Measurements from ENCODE around the gene NUDT14. TPM values are rescaled to one million over a fixed set of nuclear protein-coding genes. Genes with fewer than 3 reads are reported as not detected.

Gene NUDT14
- total RNA-seq, 2 experiments from 2014 or later, result 23.3 to 28.0 TPM

Small RNAs within 50 kb of the gene (microRNA-seq; reads per million reads assigned to microRNA genes)
- gene MIR6765, result not detected

Other genes starting within 250 kb of the NUDT14 start
- gene AHNAK2, start 202.9 kb downstream of the NUDT14 start, total RNA-seq, result under 1 TPM; 0.06 TPM
- 1 to 10 TPM; 1.2 TPM for gene CLBA1, start 195.5 kb downstream of the NUDT14 start, total RNA-seq
- gene CDCA4, start 160.2 kb downstream of the NUDT14 start, total RNA-seq, result 10 to 100 TPM; 51.7 to 53.3 TPM
- gene GPR132, start 115.9 kb downstream of the NUDT14 start, total RNA-seq, result 10 to 100 TPM; 43.5 to 46.6 TPM
- gene JAG2, start 12.5 kb downstream of the NUDT14 start, total RNA-seq, result 1 to 10 TPM; 1.8 to 3.2 TPM
- gene BTBD6, start 67.2 kb upstream of the NUDT14 start, total RNA-seq, result 10 to 100 TPM; 49.6 to 51.3 TPM
- 10 to 100 TPM; 49.5 to 50.4 TPM for gene BRF1, start 119.7 kb upstream of the NUDT14 start, total RNA-seq
- 10 to 100 TPM; 51.6 to 54.7 TPM for gene PACS2, start 133.4 kb upstream of the NUDT14 start, total RNA-seq
- gene TEX22, start 217.2 kb upstream of the NUDT14 start, total RNA-seq, result 1 to 10 TPM; 6.4 to 6.9 TPM
- 100 to 1,000 TPM; 120 to 132 TPM for gene MTA1, start 238.5 kb upstream of the NUDT14 start, total RNA-seq